Stimulated activated CD4-positive, alpha-beta T cell treated with anti-CD3 and anti-CD28 coated beads, Interleukin-15, amount 100 ng/mL, for 1 hour (primary cell): ENCODE measurements around the gene ZNF599.
A peak's percentile ranks its signal among the peaks of the same experiment; 100 is the strongest.

Experiments
- DNase-seq, 2 donors: peaks; one replicate each; pipeline ENCODE4 v3.0.0-alpha.2; 2020; ENCODE audit warnings: low read depth in 1 of 2, low spot score in 1 of 2

The ZNF599 gene

DNA sequence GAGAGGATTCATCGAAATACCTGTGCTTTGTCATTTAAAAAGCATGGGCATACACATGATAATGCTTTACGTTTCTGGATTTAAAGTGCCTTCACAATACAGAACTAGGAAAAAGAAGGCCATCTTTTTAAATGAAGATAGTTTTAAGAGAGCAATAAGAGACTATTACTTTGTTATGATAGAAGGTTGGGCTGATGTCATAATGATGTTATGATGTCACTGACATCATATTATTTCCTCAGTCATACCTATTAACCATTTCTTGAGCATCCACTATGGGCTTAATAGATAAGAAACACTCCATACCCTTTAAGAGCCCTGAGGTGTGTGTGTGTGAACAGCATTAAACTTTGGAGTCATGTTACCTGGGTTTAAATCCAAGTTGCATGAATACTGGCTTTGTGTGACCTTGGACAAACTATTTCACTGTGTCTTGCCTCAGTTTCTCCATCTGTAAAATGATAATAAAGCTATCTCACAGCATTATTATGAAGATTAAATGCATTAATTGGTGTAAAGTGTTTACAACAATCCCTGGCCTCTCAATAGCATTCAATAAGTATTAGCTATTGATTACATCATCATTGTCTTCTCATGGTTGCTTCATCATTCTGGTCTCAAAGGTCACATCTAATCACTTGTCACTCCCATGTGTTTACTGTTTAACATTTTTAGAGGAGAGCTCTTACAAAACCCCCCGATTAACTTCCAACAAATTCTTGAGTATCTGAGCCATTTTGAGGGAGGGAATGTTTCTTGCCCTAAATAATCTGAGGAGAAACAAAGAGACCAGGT, 27.9 kb downstream of the ZNF599 start:
- no peak for DNase-seq

DNA sequence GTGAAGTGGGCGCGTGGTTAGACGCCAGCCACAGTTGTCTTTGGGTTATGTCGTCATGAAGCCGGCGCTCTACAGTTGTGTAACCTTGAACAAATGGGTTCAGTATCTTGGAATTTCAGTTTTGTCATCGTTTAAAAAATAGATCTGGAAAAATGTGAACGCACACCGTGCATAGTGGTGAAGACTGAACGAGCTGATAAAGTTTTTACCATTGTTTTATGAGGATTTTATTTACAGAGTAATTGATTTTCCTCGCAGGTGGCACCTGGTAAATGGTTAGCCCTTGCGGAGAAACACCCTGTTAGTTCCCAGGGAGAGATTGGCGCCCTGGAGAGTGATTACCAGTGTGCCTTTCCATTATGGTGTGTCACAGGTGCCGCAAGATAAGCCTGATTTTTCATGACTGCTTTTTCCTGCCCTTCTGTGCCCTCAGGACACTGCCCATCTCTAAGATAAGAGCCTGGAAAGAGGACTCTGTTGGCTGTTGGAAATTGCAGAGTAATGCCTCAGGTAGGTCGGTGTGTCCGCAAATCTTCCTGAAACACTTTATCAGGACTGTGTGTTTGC, 38.4 kb downstream of the ZNF599 start:
- no peak for DNase-seq

DNA sequence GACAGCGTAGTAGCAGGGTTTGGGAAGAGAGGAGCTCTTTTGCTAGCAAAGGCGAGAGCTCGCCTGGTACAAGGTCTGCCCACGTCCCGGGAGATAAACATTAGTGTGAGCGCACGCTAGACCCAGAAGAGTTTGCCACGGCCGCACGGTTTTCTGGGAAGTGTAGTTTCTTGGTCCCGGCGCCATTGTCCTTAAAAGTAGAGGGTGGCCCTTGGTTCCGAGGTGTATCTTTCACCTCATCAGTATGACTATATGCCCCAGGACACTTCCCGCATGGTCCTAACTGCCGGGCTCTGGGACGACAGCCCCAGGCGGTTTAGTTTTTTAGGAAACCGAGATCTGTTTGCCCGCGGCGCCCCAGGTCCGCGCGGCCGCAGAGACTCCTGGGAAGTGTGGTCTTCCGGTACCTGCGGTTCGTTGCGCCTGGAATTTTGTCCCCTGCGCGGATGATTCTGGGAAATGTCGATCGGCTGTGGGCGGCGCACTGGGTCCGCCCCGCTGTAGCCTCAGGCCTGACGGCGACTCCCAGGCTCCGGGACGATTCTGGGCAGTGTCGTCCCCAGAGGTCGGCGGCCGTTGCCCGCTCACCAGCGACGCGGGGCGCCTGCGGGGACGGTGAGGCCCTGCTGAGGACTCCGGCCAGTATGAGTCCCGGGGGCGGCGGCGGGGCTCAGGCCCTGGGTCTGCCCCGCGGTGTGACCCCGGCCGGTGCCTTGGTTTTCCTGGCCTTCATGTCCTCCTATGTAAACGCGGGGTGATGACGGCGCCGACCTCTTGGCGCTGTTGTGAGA, 39.1 kb downstream of the ZNF599 start, which contains the start of gene ZNF181:
ZNF181 (plus strand) TSS at position 498 of the 791 bp plus-strand sequence. CDS start 795 bp downstream, outside the sequence.
- peak; percentile 47 to 65 for DNase-seq

DNA sequence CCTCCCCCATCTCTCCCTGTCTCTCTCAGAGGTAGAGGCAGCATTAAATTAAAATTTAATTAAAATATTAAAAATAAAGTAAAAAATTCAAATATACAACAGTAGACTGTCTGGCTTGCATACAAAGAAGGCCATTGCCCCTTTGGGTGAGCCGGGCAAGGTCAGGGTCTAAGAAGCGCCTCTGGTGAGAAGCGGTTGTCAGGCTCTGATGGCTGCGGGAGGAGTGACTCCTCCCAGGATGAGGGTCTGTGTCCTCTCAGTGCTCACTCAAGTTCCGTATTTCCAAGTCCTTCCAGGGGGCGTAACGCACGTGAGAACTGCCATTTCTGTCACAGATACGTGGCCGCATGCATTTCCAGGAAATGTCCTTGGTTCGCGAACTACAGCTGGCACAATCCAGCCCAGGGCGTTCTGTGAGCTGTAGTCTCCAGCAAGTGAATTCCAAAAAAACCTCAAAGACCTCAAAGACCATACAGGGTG, 39.7 kb downstream of the ZNF599 start:
- no peak for DNase-seq

DNA sequence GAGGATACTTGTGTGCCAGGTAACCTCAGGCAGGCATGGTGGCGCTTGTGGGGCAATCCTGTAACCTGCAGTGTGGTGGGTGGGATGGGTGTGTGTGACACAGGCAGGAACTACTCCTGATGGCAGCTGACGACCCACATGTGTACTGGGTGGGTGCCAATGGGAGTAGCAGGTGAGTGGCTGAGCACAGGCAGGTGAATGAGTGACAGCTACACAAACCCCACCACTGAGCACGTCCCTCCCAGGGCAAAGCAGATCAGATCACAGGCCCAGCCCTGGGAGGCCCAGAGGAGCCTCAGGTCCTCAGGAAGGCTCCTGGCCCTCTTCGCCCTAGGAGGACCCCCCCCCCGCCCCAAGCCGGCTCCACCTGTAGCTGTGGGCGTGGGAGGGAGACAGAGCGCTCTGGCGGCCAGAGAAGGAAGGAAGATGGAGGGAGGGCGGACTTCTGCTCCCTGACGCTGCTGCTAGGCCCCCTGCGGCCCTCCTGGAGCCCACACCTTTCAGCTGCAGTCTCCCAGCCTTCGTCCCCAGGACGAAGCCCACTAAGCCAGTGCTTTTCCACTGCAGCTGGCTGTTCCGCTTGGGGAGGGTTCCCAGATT, 40.3 kb downstream of the ZNF599 start:
- no peak for DNase-seq

DNA sequence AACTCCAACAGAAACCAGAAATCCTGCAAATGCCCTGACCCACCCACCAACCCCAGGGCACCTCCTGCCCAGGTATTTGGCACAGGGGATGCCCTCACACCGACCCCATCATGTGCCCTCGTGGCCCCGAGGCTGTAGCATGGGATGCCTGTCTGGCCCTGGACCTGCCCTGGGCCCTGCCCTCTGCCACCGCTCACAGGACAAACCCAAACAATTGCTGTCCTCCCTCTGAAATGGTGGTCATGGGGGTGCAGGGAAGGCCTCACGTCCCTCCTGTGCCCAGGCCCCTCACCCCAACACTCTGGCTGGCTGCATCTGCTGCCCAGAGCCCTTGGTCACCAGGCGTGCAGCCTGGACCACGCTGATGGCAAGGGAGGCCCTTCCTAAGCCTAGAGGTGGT, 41.1 kb downstream of the ZNF599 start:
- DNase-seq, result no peak

DNA sequence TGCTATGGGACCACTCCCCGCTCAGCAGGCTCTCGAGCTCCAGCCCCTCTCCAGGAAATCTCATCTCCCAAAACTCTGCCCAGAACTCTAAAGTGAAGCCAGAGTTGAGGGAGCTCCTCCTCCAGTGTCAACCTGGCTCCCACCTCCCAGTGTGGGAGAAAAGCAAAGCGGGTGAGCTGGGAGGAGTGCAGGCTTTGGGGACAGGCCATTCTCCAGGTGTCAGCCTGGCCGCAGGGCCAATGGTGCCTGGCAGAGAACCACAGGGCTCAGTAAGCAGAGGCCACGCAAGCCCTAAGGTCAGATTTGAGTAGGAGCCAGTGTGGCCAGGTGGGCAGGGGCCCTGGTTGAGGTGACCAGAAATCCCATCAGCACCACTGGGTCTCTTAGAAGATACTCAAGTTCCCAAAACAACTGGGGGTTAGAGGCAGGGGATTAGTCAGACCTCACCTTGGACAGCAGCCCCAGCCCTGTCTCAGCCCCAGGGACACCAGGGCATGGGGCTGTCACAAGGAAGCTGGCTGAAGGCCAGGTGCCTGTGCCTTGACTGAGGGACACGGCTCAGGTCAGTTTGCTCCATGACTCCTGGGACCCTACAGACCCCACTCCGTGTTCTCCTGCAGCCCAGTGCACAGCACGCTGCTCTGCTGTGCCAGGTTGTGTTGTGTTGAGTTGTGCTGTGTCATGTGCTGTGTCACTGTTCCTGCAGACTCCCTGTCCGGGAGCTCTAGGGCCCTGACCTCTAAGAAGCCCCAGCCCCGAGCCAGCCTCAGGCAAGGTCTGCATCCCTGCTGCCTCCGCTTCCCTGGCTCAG, 41.8 kb downstream of the ZNF599 start:
- no peak for DNase-seq

DNA sequence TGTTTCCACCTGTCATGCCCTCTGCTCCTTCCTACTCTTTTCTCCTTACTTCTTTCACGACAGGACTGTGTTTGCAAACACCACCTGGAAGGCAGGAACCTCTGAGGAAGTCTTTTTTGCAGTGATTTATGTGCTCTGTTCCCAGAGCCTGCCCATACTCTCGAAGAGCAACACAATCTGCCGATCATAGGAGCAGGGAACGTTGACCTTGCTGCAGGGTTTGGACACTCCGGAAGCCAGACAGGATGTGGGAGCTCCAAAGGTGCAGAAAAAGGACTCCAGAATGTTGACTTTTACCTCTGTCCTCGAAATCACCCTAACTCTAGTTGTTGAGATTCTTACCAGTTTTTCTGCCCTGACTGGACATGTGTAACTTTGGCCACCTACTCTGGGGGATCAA, 47.6 kb downstream of the ZNF599 start:
- no peak for DNase-seq

DNA sequence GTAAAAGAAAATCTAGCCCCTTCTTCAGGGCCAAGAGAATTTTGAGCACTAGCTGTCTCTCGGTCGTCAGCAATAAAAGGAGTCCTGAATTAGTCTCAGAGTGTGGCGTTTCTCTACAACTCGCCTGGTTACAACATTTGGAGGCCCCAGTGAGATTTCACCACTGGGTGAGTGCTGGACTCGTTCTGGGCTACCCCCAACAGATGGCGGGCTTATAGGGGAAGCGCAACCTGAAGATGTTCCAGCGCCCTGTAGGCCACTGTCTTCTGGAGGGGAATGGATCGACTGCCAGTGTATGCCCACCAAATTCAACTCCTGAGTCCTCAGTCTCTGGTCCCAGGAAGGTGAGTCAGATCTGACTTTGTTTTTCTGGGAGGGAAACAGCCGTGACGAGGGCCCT, 50.7 kb downstream of the ZNF599 start:
- no peak for DNase-seq

DNA sequence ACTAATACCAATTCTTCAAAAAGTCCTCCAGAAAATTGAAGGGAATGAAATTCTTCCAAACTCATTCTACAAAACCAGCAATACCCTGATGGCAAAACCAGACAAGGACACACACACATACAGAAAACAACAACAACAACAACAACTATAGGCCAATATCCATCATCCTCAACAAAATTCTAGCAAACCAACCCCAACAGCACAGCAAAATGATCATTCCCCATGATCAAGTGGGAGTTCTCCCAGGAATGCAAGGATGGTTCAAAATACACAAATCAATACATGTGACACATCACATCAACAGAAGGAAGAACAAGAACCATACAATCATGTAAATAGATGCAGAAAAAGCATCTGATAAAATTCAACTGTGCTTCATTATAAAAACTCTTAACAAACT, 57.7 kb downstream of the ZNF599 start:
- DNase-seq, result no peak

DNA sequence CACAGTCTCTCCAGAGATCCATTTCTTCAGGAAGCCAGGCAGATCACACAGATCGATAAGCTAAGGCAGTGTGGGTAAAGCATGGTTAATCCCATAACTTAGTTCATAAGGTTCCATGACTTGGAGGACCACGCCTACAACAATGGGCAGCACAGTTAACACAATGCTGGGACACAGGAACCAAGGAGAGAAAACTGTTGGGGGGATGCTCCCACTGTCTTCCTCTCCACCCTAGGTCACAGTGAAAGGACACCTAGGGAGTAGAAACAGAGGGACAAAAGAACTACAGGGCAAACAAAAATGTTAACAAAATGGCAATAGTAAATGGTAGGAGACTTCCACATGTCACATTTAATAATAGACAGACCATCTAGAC, 59.8 kb downstream of the ZNF599 start:
- no peak for DNase-seq

DNA sequence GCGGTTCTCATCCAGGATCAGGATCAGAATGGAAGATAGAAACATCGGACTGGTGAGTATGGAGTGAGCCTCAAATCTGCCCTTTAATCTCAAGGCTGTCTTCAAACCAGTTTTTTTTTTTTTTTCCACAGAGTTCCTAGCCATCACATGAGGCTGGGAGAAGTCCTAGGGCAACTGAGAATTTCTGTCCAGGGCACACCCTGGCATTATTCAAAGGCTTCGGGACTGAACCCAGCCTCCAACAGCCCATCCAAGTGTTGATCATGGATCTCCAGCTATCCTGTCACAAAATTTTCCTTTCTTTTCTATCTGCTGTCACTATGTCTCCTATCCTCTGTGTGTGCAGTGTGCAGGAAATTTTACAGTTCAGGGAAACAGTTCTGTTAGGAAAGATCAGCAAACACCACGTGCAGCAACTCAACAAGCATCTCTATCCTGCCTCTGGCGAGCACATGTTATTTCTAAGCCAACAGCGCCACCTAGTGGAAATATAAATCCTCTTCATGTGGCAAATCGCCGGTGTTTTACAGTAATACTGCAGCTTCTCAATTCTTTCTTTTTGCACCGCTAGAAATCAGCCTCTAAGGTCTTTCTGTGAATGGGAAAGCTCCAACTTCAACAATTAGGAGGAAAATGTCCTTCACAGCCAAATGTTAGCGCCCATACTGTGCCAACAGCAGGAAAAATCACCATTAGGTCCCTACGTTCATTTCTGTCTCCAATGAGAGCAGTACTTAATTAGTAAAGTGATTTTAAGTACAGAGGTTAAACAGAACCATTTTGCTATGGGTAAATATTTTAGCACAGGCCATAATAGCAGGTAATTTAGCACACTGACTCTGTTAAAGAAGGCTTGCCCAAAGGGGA, 60.4 kb downstream of the ZNF599 start:
- DNase-seq, result peak in 1 of 2 donors; percentile 18

DNA sequence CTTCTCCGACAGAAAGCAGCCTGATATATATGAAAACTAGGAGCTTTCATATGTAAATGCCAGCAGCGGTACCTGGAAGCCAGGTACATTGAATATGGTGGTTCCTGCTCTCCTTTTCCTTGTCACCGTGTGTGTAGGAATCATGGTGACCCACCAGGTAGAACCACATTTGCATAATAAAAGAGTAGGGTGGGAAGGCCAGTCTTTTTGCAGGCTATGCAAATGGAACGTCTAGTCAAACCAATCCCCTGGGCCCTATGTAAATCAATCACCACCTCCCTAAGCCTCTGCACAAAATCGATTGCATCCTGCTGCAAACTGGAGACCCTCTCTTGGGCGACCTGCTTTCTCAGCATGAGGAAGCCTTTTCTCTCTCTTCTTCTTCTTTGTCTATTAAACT, 61.1 kb downstream of the ZNF599 start:
- DNase-seq, result no peak
